Kidney (tissue), 13 donors: Measurements from ENCODE around the gene MSL3B.

ENCODE experiments used
- DNase-seq, 5 donors: peaks; one replicate each; pipeline ENCODE4 v3.0.0-alpha.2; 2013 to 2020
- FAIRE-seq: peaks from 2 replicates; lab custom pipeline; 2012; peaks lifted over from hg19 to GRCh38; lab: Jason Lieb, UNC
- H3K27ac ChIP-seq, 2 donors: one replicate each; pipeline ENCODE4 v1.7.0; 2013; ENCODE audit warnings: low read depth in 2 of 2, low read length in 2 of 2, inconsistent platforms in 1 of 2
- H3K27me3 ChIP-seq: one replicate; pipeline ENCODE4 v1.7.1; 2013; ENCODE audit warnings: low read length, inconsistent platforms; ENCODE audit not compliant: control insufficient read depth, insufficient read depth
- H3K36me3 ChIP-seq, 3 donors: one replicate each; pipeline versions ENCODE4 v1.7.0 to v1.7.1; 2013; ENCODE audit warnings: low read length in 3 of 3, control low read depth in 1 of 3, inconsistent platforms in 1 of 3; ENCODE audit not compliant: insufficient read depth in 3 of 3, control insufficient read depth in 2 of 3
- H3K4me1 ChIP-seq, 3 donors: one replicate each; pipeline versions ENCODE4 v1.7.0 to v1.7.1; 2013; ENCODE audit warnings: low read length in 3 of 3, inconsistent platforms in 1 of 3, low read depth in 1 of 3; ENCODE audit not compliant: control insufficient read depth in 2 of 3, insufficient read depth in 2 of 3
- H3K4me3 ChIP-seq, 3 donors: one replicate each; pipeline versions ENCODE4 v1.7.0 to v1.8.1; 2013; ENCODE audit warnings: low read length in 3 of 3, control low read depth in 1 of 3, inconsistent platforms in 1 of 3
- H3K9ac ChIP-seq, 3 donors: one replicate each; pipeline versions ENCODE4 v1.7.0 to v1.7.1; 2013; ENCODE audit warnings: low read length in 3 of 3, control low read depth in 1 of 3, inconsistent platforms in 1 of 3
- H3K9me3 ChIP-seq, 3 donors: one replicate each; pipeline versions ENCODE4 v1.7.0 to v1.7.1; 2013; ENCODE audit warnings: low read length in 3 of 3, control low read depth in 1 of 3, inconsistent platforms in 1 of 3; ENCODE audit not compliant: control insufficient read depth in 2 of 3, insufficient read depth in 1 of 3
- intact Hi-C: fragments of 100-400 bp; cut with DNase I; formaldehyde crosslinking; loops from one replicate; pipeline ENCODE4 v1.11.1; 2022
- TF ChIP-seq, protein P1 (sequence below): IDR thresholded peaks from 3 replicates; pipeline ENCODE4 v1.5.1; 2012; ENCODE audit warnings: mild to moderate bottlenecking, moderate library complexity, borderline replicate concordance; ENCODE audit not compliant: insufficient read depth; ENCODE audit errors: extremely low read depth
- donor health status: control.
- donor health status: control.
- donor health status: control.
- donor health status: control.
- donor health status: control.
- donor health status: DM: yes; HTN: yes; CAD: no.
- donor health status: Normal renal cell carcinoma (clear cell type).

The MSL3B gene

DNA sequence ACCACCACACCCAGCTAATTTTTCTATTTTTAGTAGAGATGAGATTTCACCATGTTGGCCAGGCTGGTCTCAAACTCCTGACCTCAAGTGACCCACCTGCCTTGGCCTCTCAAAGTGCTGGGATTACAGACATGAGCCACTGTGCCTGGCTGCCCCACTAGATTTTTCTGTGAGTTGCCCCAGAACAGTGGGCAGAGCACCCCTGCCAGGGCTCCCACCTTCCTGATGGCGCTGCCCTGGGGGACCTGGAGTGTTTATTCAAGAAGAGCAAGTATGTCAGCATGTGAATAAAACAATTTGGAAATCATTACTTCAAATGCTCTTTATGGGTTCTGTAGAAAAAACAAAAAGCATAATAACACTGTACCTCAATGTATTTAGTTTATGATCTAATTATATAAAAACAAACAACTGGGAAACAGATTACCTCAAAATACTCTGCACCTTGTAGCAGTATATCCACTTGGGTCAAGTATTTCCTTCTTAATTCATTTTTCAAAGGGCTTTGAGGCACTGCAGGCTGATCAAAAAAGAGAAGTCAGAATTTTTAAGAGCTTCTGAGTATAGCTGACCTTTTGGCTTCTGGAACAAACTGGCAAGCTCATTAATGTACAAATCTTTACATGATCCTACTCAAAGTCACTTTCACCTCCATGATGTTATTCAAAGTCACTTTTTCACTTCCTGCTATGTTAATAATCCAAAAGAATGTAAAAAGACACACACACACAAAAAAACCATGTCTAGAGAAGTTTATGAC lies 22.7 kb downstream of the MSL3B start:
- no peak for FAIRE-seq
- intact Hi-C loops, result no loop called here
- H3K36me3 ChIP-seq, result peaks cover 0 to 5% (median 0%) of the 10 kb centered on the region in 3 donors

DNA sequence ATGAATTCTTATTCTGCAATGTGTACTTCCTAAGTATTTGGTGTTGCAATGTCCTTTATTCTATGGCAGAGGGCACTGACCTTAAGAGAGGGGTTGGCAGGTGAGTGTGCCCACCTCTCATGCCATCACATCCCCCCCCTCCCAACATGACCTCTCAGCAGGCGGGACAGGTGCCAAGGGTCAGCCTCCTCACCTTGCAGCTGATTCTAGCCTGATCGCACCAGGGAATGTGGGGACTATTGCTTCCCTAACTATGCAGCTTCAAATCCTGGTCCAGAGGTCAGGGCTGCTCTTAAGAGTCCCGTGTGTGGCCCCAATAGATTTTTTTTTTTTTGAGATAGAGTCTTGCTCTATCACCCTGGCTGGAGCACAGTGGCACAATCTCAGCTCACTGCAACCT lies 23.4 kb downstream of the MSL3B start:
- intact Hi-C loops, result no loop called here
- FAIRE-seq, result no peak

More for the DNA sequence above, 22.7 kb downstream of the MSL3B start:
- Histone ChIP-seq H3K4me1 (no peaks in the 10 kb centered on the region), H3K9ac (no peak overlapping the region), H3K27ac (no peak overlapping the region), H3K4me3 (no peak overlapping the region), H3K27me3 (no peaks in the 10 kb centered on the region), H3K9me3 (no peaks in the 10 kb centered on the region)
- no peak for DNase-seq
- TF ChIP-seq, protein P1, sequence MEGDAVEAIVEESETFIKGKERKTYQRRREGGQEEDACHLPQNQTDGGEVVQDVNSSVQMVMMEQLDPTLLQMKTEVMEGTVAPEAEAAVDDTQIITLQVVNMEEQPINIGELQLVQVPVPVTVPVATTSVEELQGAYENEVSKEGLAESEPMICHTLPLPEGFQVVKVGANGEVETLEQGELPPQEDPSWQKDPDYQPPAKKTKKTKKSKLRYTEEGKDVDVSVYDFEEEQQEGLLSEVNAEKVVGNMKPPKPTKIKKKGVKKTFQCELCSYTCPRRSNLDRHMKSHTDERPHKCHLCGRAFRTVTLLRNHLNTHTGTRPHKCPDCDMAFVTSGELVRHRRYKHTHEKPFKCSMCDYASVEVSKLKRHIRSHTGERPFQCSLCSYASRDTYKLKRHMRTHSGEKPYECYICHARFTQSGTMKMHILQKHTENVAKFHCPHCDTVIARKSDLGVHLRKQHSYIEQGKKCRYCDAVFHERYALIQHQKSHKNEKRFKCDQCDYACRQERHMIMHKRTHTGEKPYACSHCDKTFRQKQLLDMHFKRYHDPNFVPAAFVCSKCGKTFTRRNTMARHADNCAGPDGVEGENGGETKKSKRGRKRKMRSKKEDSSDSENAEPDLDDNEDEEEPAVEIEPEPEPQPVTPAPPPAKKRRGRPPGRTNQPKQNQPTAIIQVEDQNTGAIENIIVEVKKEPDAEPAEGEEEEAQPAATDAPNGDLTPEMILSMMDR, result no peak

DNA sequence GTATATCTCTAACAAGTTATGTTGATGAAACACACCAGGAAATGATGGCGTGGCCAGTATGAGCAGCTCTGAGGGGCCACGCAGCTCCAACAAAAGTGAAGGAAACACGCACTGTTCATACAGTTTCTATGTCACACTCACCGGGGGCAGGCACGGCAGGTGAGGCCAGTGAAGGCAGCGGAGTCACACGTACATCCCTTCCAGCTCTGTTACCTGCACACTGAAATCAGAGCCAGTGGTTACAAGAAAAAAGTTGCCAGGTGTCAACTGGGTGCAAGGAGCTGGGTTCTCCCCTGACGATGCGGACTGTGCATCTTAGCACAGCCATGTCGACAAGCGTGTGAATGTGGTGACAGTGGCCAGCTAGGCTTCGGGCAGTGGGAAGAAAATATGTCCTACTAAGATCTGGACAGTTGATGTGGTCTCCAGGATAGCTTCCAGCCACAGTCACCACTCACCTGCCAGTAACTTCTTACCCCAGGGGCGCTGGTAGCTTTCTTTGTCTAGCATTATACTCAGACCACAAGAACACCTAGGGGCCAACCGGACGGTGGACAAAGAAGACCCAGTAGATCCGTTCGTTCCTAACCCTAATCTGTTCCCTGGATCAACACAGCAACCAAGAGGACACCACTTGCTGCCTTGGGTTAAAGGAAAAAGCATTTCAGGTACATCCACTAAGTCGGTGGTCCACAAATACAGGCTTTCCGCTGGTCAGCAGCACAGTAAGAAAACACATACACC lies 23.9 kb downstream of the MSL3B start:
- Histone ChIP-seq H3K9me3 (no peaks in the 10 kb centered on the region), H3K4me1 (no peaks in the 10 kb centered on the region), H3K36me3 (peaks cover 0 to 5% (median 0%) of the 10 kb centered on the region in 3 donors), H3K4me3 (no peak overlapping the region), H3K9ac (no peak overlapping the region), H3K27ac (no peak overlapping the region), H3K27me3 (no peaks in the 10 kb centered on the region)
- DNase-seq (no peak), FAIRE-seq (no peak)
- TF ChIP-seq, protein P1, result no peak
- intact Hi-C loops, result no loop called here

More for the DNA sequence above, 23.4 kb downstream of the MSL3B start:
- TF ChIP-seq, protein P1, result no peak
- no peaks in the 10 kb centered on the region for H3K27me3 ChIP-seq
- no peaks in the 10 kb centered on the region for H3K4me1 ChIP-seq
- no peak overlapping the region for H3K4me3 ChIP-seq
- H3K9me3 ChIP-seq, result no peaks in the 10 kb centered on the region
- DNase-seq, result no peak
- H3K9ac ChIP-seq, result no peak overlapping the region
- no peak overlapping the region for H3K27ac ChIP-seq
- peaks cover 0 to 5% (median 0%) of the 10 kb centered on the region in 3 donors for H3K36me3 ChIP-seq
